ENCODE results near the gene PTPN14. TPM values are rescaled to one million over a fixed set of nuclear protein-coding genes. Genes with fewer than 3 reads are reported as not detected.

The PTPN14 gene
- total RNA-seq, 1 experiment from 2014 or later, result 76.4 TPM

DNA sequence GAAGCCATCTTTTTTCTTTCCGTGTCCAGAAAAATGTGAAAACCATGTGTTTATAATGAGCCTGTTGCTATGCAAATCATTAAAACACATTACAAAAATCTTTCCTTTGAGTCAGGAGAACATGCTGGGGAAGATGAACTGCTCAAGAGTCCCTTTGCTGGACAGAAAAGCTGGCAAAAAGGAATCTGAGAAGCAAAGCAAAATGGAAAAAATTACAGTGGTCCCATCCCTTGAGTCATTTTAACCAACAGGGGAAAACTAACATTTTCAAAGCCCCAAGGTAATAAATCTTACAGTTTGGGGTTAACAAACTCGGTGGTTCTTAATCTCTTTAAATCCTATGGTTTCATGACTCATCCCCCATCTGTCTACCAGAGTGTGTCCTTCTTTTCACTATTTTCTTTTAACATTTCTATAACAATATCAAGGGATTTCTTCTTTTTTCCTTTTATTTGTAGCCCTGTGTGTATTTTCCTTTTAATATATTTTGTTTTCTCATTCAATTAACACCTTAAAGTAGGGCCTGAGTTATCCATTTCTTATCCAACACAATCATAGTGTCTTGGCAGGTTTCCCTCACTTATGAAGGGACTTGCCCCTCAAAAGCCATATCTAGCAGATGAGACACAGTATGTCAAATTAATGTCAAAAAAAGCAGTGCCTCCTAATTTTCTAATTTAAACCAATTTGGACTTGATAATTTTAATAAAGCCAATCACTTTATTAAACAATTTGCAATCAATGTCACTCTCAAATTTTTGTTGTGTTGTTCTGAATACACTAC, 105.4 kb downstream of the PTPN14 start:
- Mint-ChIP-seq H3K9me3 (peaks cover 0 to 3% of the 10 kb centered on the region in 2 experiments; a peak in 2 of 5 replicates), H3K4me3 (no peak overlapping the region), H3K4me1 (peaks cover 60 to 72% of the 10 kb centered on the region in 2 experiments), H3K36me3 (ENCODE audit: insufficient read depth in 1 of 3, low read depth in 3 of 3) (peaks cover 3 to 13% (median 5%) of the 10 kb centered on the region in 3 experiments; a peak in 6 of 7 replicates), H3K27ac (peak overlapping the region; percentile 97 to 98 (median 98); a peak in 6 of 7 replicates), H3K27me3 (ENCODE audit: low read depth) (no peaks in the 10 kb centered on the region; the same call in 1 of the 2 replicates)
- DNase-seq, result no peak
- H2BK5ac ChIP-seq (ENCODE audit: insufficient read length, low read length), result no peak overlapping the region
- H3K9me3 ChIP-seq (ENCODE audit: control insufficient read depth, low read depth, low read length), result no peaks in the 10 kb centered on the region
- H2BK12ac ChIP-seq (ENCODE audit: insufficient read length, low read depth, low read length), result peak overlapping the region; percentile 87
- no peak overlapping the region for H3K18ac ChIP-seq (ENCODE audit: insufficient read length, low read depth, low read length)
- TF ChIP-seq CTCF (conservative IDR thresholded peaks at IDR 0.05), result no peak
- H2AK5ac ChIP-seq (ENCODE audit: insufficient read length, low read length), result no peak overlapping the region
- no peaks in the 10 kb centered on the region for H3K79me1 ChIP-seq (ENCODE audit: insufficient read depth, low read depth, low read length, poor library complexity, severe bottlenecking)
- H3K23me2 ChIP-seq (ENCODE audit: insufficient read length, low read depth, low read length, poor library complexity, severe bottlenecking), result no peaks in the 10 kb centered on the region
- no peak overlapping the region for H3K56ac ChIP-seq (ENCODE audit: insufficient read length, low read depth, low read length)
- H4K5ac ChIP-seq (ENCODE audit: insufficient read length, low read depth, low read length), result no peak overlapping the region
- no peaks in the 10 kb centered on the region for H4K20me1 ChIP-seq (ENCODE audit: control insufficient read depth, insufficient read depth, insufficient read length)
- H2BK20ac ChIP-seq (ENCODE audit: low read depth, low read length, poor library complexity, severe bottlenecking), result no peak overlapping the region
- H2BK15ac ChIP-seq (ENCODE audit: low read depth, low read length), result no peak overlapping the region
- no peak overlapping the region for H4K91ac ChIP-seq (ENCODE audit: insufficient read length, low read depth, low read length)
- H3K4ac ChIP-seq (ENCODE audit: low read depth, low read length), result no peak overlapping the region
- no peak overlapping the region for H3K9ac ChIP-seq (ENCODE audit: extremely low read depth, insufficient read length, low read length)
- peak overlapping the region; percentile 61 for H3T11ph ChIP-seq (ENCODE audit: low read length)
- no peak overlapping the region for H3K14ac ChIP-seq (ENCODE audit: insufficient read depth, low read length)
- H3K79me2 ChIP-seq (ENCODE audit: insufficient read depth, low read length), result peaks cover 3% of the 10 kb centered on the region; the same call in 1 of the 2 replicates
- no peak overlapping the region for H3K23ac ChIP-seq (ENCODE audit: insufficient read length, low read depth, low read length)
- H2BK120ac ChIP-seq (ENCODE audit: low read depth, low read length, poor library complexity, severe bottlenecking), result peak overlapping the region; percentile 49
- H3K27ac ChIP-seq (ENCODE audit: insufficient read length, low read depth, low read length), result peak overlapping the region; percentile 99
- H2AFZ ChIP-seq (ENCODE audit: low read length), result no peak overlapping the region
- H4K8ac ChIP-seq (replicated peaks; ENCODE audit: insufficient read length, low read depth, low read length), result no peak overlapping the region
- WGBS (ENCODE audit: extremely low coverage, insufficient read length, low lambda C conversion rate), result no CpG with 5 or more reads among the region's 2 CpGs
- H3K4me2 ChIP-seq (ENCODE audit: insufficient read depth, insufficient read length, low read length), result no peak overlapping the region
- peaks cover 12% of the 10 kb centered on the region for H3K4me1 ChIP-seq (ENCODE audit: insufficient read depth, low read length)
- no peaks in the 10 kb centered on the region for H3K27me3 ChIP-seq (ENCODE audit: insufficient read depth, low read length)
